HepG2 (cell line): ENCODE measurements around the gene TBC1D22A. TPM values are rescaled to one million over a fixed set of nuclear protein-coding genes. Genes with fewer than 3 reads are reported as not detected.

Source experiments
- ATAC-seq: fragments of 200-7000 bp; cut with Tn5 transposase; 3 replicates; pipeline ENCODE4 v1.9.1; 2020; ENCODE audit warnings: mild to moderate bottlenecking, moderate library complexity
- BruUV-seq: library from RNA; stranded (reverse); fragments of 400-500 nt; replicated peaks from 2 replicates; lab custom pipeline; 2021; lab: Mats Ljungman, UMichigan
- CTCF ChIA-PET: fragments of 300-600 bp; formaldehyde crosslinking; extraction: SDS; loops from one replicate; lab custom pipeline; 2021; ENCODE audit warnings: low total read pairs, inconsistent platforms, low intra/inter-chr PET ratio; lab: Yijun Ruan, JAX
- POLR2A ChIA-PET: fragments of 350-600 bp; sonication (Branson Sonifier 250); formaldehyde crosslinking; loops from one replicate; lab custom pipeline; 2020; ENCODE audit warnings: antibody characterized with exemption, inconsistent platforms; lab: Yijun Ruan, JAX
- DNase-seq: peaks from one replicate; pipeline ENCODE4 v3.0.0-alpha.2; 2015; ENCODE audit warnings: low spot score
- FAIRE-seq: peaks from 3 replicates; lab custom pipeline; 2011; peaks lifted over from hg19 to GRCh38; lab: Jason Lieb, UNC
- H2AFZ ChIP-seq: one replicate; pipeline ENCODE4 v1.6.1; 2011; ENCODE audit warnings: low read length, inconsistent platforms
- H3K27ac ChIP-seq: fragments of 300-600 bp; 3 replicates; pipeline ENCODE4 v1.8.0; 2011; ENCODE audit warnings: mixed run types, mild to moderate bottlenecking, mixed read lengths, low read length, inconsistent platforms; ENCODE audit not compliant: insufficient read depth; ENCODE audit errors: extremely low read length
- H3K27me3 ChIP-seq, 2 experiments: fragments of 200-600 bp in 1 of 2; 2 replicates in 1 of 2; 3 replicates in 1 of 2; pipeline versions ENCODE4 v1.6.0 to v1.8.0; 2011; ENCODE audit warnings: low read length in 2 of 2, mild to moderate bottlenecking in 2 of 2, moderate library complexity in 2 of 2, inconsistent platforms in 1 of 2; ENCODE audit not compliant: insufficient read depth in 2 of 2, control insufficient read depth in 1 of 2
- H3K36me3 ChIP-seq, 2 experiments: fragments of 200-600 bp in 1 of 2; replicated peaks in 1 of 2; 2 replicates in 1 of 2; 3 replicates in 1 of 2; pipeline versions ENCODE4 v1.5.1 to v1.8.0; 2011; ENCODE audit warnings: low read length in 2 of 2, inconsistent platforms in 1 of 2; ENCODE audit not compliant: insufficient read depth in 2 of 2, control insufficient read depth in 1 of 2
- H3K4me1 ChIP-seq: 2 replicates; pipeline ENCODE4 v1.5.1; 2012; ENCODE audit warnings: low read length, inconsistent platforms; ENCODE audit not compliant: insufficient read depth
- H3K4me2 ChIP-seq: 2 replicates; pipeline ENCODE4 v1.6.0; 2011; ENCODE audit warnings: low read depth, low read length, inconsistent platforms
- H3K4me3 ChIP-seq, 3 experiments: fragments of 200-600 bp in 1 of 3; sonication (generic), shearing (Covaris generic) in 1 of 3; replicated peaks in 1 of 3; 2 replicates each; pipeline ENCODE4 v1.5.1; 2011 to 2016; ENCODE audit warnings: low read length in 3 of 3, inconsistent platforms in 2 of 3, low read depth in 2 of 3, mild to moderate bottlenecking in 2 of 3, control low read depth in 1 of 3, mixed read lengths in 1 of 3; ENCODE audit not compliant: insufficient read depth in 1 of 3
- H3K79me2 ChIP-seq: one replicate; pipeline ENCODE4 v1.6.1; 2011; ENCODE audit warnings: low read length, inconsistent platforms; ENCODE audit not compliant: insufficient read depth
- H3K9ac ChIP-seq: 2 replicates; pipeline ENCODE4 v1.6.0; 2011; ENCODE audit warnings: mild to moderate bottlenecking, low read depth, low read length, inconsistent platforms; ENCODE audit not compliant: insufficient read depth
- H3K9me3 ChIP-seq: 2 replicates; pipeline ENCODE4 v1.5.1; 2012; ENCODE audit warnings: mild to moderate bottlenecking, low read length
- H4K20me1 ChIP-seq: 2 replicates; pipeline ENCODE4 v1.6.0; 2011; ENCODE audit warnings: inconsistent platforms, mild to moderate bottlenecking, low read length, moderate library complexity; ENCODE audit not compliant: insufficient read depth
- AKAP8 ChIP-seq: sonication (generic); formaldehyde crosslinking; IDR thresholded peaks from 2 replicates; pipeline ENCODE4 v1.5.1; 2020; ENCODE audit warnings: mild to moderate bottlenecking, missing genetic modification reagents
- CBX1 ChIP-seq: IDR thresholded peaks from one replicate; pipeline ENCODE4 v1.6.1; 2016; ENCODE audit warnings: antibody characterized with exemption, low read depth
- CC2D1A ChIP-seq: sonication (generic); formaldehyde crosslinking; IDR thresholded peaks from 2 replicates; pipeline ENCODE4 v1.8.1; 2023; ENCODE audit warnings: mild to moderate bottlenecking, missing genetic modification reagents
- FOXK1 ChIP-seq: sonication (generic); formaldehyde crosslinking; IDR thresholded peaks from 2 replicates; pipeline ENCODE4 v1.4.0; 2020; ENCODE audit warnings: low read depth, missing genetic modification reagents, borderline replicate concordance
- GPN1 ChIP-seq: sonication (generic); formaldehyde crosslinking; IDR thresholded peaks from 2 replicates; pipeline ENCODE4 v1.5.1; 2020; ENCODE audit warnings: missing genetic modification reagents, borderline replicate concordance
- NFIB ChIP-seq: sonication (generic); formaldehyde crosslinking; IDR thresholded peaks from 2 replicates; pipeline ENCODE4 v1.9.0; 2021; ENCODE audit warnings: missing genetic modification reagents, mild to moderate bottlenecking, borderline replicate concordance
- NFYB ChIP-seq: sonication (generic); formaldehyde crosslinking; IDR thresholded peaks from 2 replicates; pipeline ENCODE4 v1.4.0; 2020; ENCODE audit warnings: missing genetic modification reagents
- TCF12 ChIP-seq, 2 experiments: fragments of 450-650 bp in 1 of 2; sonication (generic) in 1 of 2; formaldehyde crosslinking in 1 of 2; IDR thresholded peaks; 2 replicates each; pipeline versions ENCODE4 v1.6.1 to v1.8.0; 2017 to 2022; ENCODE audit warnings: antibody characterized with exemption in 1 of 2, mild to moderate bottlenecking in 1 of 2, missing genetic modification reagents in 1 of 2, moderate library complexity in 1 of 2
- ZNF713 ChIP-seq: sonication (generic); formaldehyde crosslinking; IDR thresholded peaks from 2 replicates; pipeline ENCODE4 v1.4.0; 2020; ENCODE audit warnings: mild to moderate bottlenecking, missing genetic modification reagents
- ZSCAN21 ChIP-seq: sonication (generic); formaldehyde crosslinking; IDR thresholded peaks from 2 replicates; pipeline ENCODE4 v1.8.0; 2022; ENCODE audit warnings: mild to moderate bottlenecking, missing genetic modification reagents, moderate library complexity, borderline replicate concordance
- ZSCAN25 ChIP-seq: sonication (generic); formaldehyde crosslinking; IDR thresholded peaks from 2 replicates; pipeline ENCODE4 v1.8.0; 2022; ENCODE audit warnings: mild to moderate bottlenecking, missing genetic modification reagents
- WGBS: methylation state at CpG from one replicate; pipeline ENCODE4 v1.1.6; 2017; ENCODE audit warnings: low lambda C conversion rate; 5-methylcytosine and 5-hydroxymethylcytosine counted together
- in situ Hi-C: cut with HindIII; loops from 2 replicates; pipeline ENCODE4 v1.10.0; 2017; ENCODE audit warnings: low pct_unique_long_range_greater_than_20kb; ENCODE audit not compliant: extremely low pct_ligation_motif_present
- intact Hi-C: fragments of 100-400 bp; cut with micrococcal nuclease; formaldehyde crosslinking; loops from one replicate; pipeline ENCODE4 v1.10.0; 2022; ENCODE audit not compliant: unreplicated experiment
- polyA plus RNA-seq, 8 experiments: library from polyadenylated mRNA; depleted of rRNA in 3 of 8; stranded (reverse) in 7 of 8; unstranded in 1 of 8; fragments of >200 nt; fragmentation: Illumina TruSeq in 4 of 8; extraction: Trizol in 4 of 8; gene quantifications; 2 replicates each; pipeline versions ENCODE4 v1.2.1 to v1.2.3, GENCODE V29; 2011 to 2016; ENCODE audit warnings: low read depth in 4 of 8, missing spikeins in 1 of 8, mixed read lengths in 1 of 8; ENCODE audit not compliant: insufficient read depth in 1 of 8
- total RNA-seq, 5 experiments: library from RNA; depleted of rRNA; stranded (reverse); fragments of >200 nt; fragmentation: Illumina TruSeq; extraction: Trizol; gene quantifications; 2 replicates each; pipeline ENCODE4 v1.2.3, GENCODE V29; 2016; ENCODE audit warnings: low read depth in 1 of 5
- TF ChIP-seq, protein P1 (sequence below): sonication (generic); formaldehyde crosslinking; IDR thresholded peaks from 2 replicates; pipeline ENCODE4 v1.5.0; 2020; ENCODE audit warnings: mild to moderate bottlenecking, missing genetic modification reagents
- TF ChIP-seq, protein P2 (sequence below): sonication (generic); formaldehyde crosslinking; IDR thresholded peaks from 2 replicates; pipeline ENCODE4 v1.5.0; 2020; ENCODE audit warnings: mild to moderate bottlenecking, missing genetic modification reagents

TBC1D22A gene
- total and polyA plus RNA-seq, 2 of the 13 experiments (the other 11 are each of a cell fraction or from before 2014, with no cell fraction given), result 17.3 to 18.0 TPM

DNA sequence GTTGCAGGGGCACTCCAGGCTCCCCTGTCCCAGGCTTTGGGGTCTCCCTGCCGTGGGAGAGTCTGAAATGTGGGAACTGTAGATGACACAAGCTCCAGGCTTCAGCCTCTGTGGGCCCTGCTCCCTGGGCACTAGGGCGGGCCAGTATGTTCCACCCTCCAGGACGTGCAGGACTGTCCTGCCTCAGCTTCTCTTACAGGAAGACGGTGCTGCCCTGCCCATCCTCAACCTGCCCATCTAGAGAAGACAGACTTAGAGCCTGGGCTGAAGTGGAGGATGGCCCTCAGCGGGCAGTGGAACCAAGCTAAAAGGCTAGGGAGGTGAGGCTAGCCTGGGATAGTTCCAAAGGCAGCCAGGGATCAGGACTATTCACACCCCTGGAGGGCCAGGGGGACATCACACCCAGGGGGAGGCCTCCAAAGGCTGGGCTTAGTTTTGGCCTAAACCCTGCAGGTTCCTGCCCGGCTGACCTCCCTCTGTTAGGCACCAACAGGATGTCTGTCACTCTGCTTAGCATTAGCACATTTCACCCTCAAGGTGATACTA lies 20.4 kb upstream of the TBC1D22A start:
- ChIA-PET POLR2A (interaction anchor here (1.6 to 4.0 kb wide), 3 partner anchors 9 to 129 kb away, joined by 3 to 29 read pairs (median 11); no protein-coding TSS in a partner anchor), CTCF (no interaction called here)
- Histone ChIP-seq H4K20me1 (0 out of 2 replicates have a peak, but pooled peaks cover 2% of the 10 kb centered on the region), H2AFZ (no peak overlapping the region), H3K27me3 (peaks cover 0 to 6% of the 10 kb centered on the region in 2 experiments; a peak in 2 of 5 replicates), H3K4me3 (no peak overlapping the region), H3K4me1 (peaks cover 70% of the 10 kb centered on the region), H3K4me2 (no peak overlapping the region), H3K36me3 (no peaks in the 10 kb centered on the region), H3K27ac (no peak overlapping the region), H3K9me3 (no peaks in the 10 kb centered on the region), H3K79me2 (peaks cover 5% of the 10 kb centered on the region), H3K9ac (no peak overlapping the region)
- WGBS, result 75% methylated on average over 2 of the region's 6 CpGs
- intact Hi-C loops (no loop called here), in situ Hi-C loops (no loop called here)
- no TSS peak for BruUV-seq
- FAIRE-seq (no peak), DNase-seq (no peak), ATAC-seq (no peak)
- TF ChIP-seq NFIB (no peak), ZNF713 (no peak), ZSCAN25 (CRISPR knock-in tag) (no peak), NFYB (CRISPR knock-in tag) (no peak), GPN1 (CRISPR knock-in tag) (no peak), FOXK1 (no peak), CC2D1A (CRISPR knock-in tag) (no peak), CBX1 (no peak)

DNA sequence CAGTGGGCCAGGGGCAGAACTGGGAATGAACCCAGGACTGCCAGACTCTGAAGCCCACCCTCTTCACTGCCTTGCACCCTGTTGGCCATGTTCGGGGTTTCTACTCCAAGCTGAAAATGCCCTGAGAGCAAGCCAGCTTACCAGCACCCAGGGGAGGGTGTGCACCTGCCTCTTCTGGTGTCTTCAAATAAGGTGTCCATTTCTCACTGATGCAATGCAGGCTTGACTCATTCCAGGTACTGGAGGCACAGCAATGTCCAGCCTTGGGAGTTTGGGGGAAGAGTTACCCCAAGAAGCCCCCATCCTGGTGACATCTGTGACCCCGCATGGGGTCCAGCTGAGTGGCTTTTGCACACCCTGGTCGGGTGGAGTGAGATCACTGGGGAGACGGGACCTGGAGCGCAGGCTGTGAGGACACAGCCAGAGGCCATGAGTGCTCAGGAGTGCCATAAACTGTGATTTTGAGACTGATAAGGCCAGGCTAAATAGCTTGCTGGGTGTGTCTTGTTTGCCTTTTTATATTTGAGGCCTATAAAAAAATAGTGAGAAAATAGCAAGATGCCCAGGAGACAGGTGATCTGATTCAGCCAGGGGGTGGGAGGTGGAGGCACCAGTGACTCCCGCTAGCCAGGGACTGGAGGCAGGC lies 19.8 kb upstream of the TBC1D22A start:
- ATAC-seq (no peak), DNase-seq (no peak), FAIRE-seq (no peak)
- H4K20me1 ChIP-seq, result no peaks in the 10 kb centered on the region
- no peaks in the 10 kb centered on the region for H3K79me2 ChIP-seq
- no peak overlapping the region for H3K4me2 ChIP-seq
- CTCF ChIA-PET, result no interaction called here
- H3K36me3 ChIP-seq, result no peaks in the 10 kb centered on the region
- in situ Hi-C loops (no loop called here), intact Hi-C loops (no loop called here)
- H3K9me3 ChIP-seq, result no peaks in the 10 kb centered on the region
- peaks cover 74% of the 10 kb centered on the region for H3K4me1 ChIP-seq
- H3K27me3 ChIP-seq, result peaks cover 0 to 13% of the 10 kb centered on the region in 2 experiments; a peak in 2 of 5 replicates
- no peak overlapping the region for H3K9ac ChIP-seq
- no peak overlapping the region for H2AFZ ChIP-seq
- POLR2A ChIA-PET, result interaction anchor here (1.6 to 2.2 kb wide), 2 partner anchors 11 to 130 kb away, joined by 3 to 11 read pairs; no protein-coding TSS in a partner anchor
- no TSS peak for BruUV-seq
- H3K27ac ChIP-seq, result no peak overlapping the region
- no peak overlapping the region for H3K4me3 ChIP-seq
- 72% methylated on average over 3 of the region's 6 CpGs for WGBS
- no peak for TF ChIP-seq TCF12 (IDR thresholded peaks at IDR 0.05)
- no peak for TF ChIP-seq TCF12 (CRISPR knock-in tag; IDR thresholded peaks at IDR 0.05)
- TF ChIP-seq, protein P1, sequence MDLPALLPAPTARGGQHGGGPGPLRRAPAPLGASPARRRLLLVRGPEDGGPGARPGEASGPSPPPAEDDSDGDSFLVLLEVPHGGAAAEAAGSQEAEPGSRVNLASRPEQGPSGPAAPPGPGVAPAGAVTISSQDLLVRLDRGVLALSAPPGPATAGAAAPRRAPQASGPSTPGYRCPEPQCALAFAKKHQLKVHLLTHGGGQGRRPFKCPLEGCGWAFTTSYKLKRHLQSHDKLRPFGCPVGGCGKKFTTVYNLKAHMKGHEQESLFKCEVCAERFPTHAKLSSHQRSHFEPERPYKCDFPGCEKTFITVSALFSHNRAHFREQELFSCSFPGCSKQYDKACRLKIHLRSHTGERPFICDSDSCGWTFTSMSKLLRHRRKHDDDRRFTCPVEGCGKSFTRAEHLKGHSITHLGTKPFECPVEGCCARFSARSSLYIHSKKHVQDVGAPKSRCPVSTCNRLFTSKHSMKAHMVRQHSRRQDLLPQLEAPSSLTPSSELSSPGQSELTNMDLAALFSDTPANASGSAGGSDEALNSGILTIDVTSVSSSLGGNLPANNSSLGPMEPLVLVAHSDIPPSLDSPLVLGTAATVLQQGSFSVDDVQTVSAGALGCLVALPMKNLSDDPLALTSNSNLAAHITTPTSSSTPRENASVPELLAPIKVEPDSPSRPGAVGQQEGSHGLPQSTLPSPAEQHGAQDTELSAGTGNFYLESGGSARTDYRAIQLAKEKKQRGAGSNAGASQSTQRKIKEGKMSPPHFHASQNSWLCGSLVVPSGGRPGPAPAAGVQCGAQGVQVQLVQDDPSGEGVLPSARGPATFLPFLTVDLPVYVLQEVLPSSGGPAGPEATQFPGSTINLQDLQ (CRISPR knock-in tag), result no peak
- TF ChIP-seq ZSCAN21 (CRISPR knock-in tag), result no peak
- TF ChIP-seq AKAP8, result 0 out of 2 replicates have a peak, but pooled peaks have one; percentile 48
- TF ChIP-seq, protein P2, sequence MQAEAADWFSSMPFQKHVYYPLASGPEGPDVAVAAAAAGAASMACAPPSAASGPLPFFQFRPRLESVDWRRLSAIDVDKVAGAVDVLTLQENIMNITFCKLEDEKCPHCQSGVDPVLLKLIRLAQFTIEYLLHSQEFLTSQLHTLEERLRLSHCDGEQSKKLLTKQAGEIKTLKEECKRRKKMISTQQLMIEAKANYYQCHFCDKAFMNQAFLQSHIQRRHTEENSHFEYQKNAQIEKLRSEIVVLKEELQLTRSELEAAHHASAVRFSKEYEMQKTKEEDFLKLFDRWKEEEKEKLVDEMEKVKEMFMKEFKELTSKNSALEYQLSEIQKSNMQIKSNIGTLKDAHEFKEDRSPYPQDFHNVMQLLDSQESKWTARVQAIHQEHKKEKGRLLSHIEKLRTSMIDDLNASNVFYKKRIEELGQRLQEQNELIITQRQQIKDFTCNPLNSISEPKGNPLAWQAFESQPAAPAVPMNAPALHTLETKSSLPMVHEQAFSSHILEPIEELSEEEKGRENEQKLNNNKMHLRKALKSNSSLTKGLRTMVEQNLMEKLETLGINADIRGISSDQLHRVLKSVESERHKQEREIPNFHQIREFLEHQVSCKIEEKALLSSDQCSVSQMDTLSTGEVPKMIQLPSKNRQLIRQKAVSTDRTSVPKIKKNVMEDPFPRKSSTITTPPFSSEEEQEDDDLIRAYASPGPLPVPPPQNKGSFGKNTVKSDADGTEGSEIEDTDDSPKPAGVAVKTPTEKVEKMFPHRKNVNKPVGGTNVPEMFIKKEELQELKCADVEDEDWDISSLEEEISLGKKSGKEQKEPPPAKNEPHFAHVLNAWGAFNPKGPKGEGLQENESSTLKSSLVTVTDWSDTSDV, result no peak
